Hindlimb muscle (tissue), 1 donor: ENCODE results near the gene SLC7A1. TPM values are rescaled to one million over a fixed set of nuclear protein-coding genes. Genes with fewer than 3 reads are reported as not detected.

Experiments used
- DNase-seq: peaks from one replicate; pipeline ENCODE4 v3.0.0-alpha.2; 2013
- polyA plus RNA-seq: library from polyadenylated mRNA; unstranded; fragments of 120-200 nt; gene quantifications from one replicate; pipeline ENCODE4 v1.2.1, GENCODE V29; 2013; ENCODE audit not compliant: insufficient read length

SLC7A1 gene
- polyA plus RNA-seq, 1 donor, result 8.9 TPM

DNA sequence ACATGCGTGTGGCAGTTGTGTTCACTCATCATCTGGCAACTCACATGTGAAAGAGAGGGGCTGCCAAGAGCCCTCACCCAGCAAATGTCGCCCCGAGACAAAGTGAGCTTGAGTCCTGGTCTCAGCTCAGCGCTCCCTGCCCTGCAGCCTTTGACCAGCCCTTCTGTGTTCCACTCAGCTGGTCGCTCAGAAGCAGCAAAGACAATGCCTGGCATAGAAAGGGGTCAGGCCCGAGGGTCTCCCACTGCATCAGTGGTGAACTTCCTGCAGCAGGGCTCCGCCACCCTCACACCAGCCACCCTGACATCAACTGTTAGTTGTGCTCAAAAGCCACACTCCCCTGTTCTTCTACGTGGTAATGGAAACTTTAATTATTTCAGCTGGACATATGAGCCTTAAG is 68.0 kb downstream of the SLC7A1 start:
- DNase-seq, result no peak

DNA sequence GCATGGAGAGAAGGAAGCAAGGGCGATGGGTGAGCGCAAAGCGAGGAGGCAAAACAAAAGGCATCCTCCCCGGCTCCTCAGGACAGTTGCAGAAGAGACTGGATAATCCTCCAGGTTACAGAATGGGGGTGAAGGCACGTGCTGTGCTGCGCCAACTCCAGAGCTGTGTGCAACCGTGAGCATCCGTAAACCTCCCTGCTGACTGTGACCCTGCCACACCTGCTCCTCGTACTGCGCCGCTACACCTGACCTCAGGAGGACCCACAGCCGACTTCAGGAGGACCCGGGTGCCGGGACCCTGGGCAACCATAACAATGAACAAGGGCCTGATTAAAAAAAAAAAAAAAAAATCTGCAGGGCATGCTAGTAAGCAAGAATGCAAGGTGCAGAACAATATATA is 68.7 kb downstream of the SLC7A1 start:
- DNase-seq, result no peak

DNA sequence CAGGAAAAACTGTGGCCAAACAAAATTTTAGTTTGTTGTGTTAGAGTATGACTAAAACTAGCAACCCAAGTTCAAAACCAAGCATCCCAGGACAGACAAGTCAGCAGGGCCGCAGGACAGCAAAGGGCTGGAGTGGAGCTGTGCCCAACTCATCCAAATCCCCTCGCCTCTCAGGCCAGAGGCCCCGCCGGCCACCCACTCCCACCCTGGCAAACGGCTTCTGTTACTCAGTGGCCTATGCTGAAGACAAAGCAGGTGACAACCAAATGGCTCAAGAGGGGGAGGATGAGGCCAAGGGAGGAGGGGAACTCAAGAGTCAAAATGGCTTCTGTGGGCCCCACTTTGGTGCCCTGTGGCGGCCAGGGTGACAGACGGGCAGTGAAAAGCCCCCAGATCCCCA is 69.7 kb downstream of the SLC7A1 start:
- DNase-seq, result no peak

DNA sequence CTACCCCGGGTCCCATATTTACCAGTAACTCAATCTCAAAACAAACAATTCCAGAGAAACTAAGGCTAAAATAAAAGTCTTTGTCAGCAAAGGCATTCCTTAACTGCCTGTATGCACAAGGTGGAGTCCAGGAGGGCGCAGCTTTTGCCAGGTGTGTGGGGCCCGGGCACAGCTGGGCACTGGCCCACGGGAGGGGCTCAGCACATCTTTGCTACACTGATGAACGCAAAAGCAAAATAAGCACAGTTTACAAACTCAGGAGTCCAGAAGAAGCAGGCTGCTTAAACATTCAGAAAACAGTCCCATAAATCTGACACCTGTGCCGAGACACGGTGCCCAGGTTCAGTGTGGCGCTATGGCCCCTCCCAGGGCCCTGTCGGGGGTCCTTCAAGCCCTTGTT is 70.8 kb downstream of the SLC7A1 start:
- DNase-seq, result no peak

DNA sequence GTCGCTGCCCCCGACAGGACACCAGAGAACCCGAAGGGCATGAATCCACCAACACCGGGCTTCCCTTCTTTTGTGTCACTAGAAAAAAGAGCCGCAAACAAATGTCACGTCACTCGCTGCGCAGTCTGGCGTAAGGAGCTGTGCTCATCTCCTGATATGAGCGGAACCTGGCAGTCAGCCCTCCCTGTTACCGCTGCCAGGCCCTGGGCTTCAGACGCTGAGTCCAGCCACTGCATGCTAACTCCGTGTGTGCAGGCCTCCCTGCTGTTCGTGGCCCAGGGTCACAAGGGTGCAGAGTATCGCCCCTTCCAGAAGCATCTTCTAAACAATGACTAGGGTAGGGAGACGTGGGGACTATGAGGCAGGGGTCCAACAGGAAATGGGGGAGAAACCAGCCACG is 71.3 kb downstream of the SLC7A1 start:
- DNase-seq, result no peak

DNA sequence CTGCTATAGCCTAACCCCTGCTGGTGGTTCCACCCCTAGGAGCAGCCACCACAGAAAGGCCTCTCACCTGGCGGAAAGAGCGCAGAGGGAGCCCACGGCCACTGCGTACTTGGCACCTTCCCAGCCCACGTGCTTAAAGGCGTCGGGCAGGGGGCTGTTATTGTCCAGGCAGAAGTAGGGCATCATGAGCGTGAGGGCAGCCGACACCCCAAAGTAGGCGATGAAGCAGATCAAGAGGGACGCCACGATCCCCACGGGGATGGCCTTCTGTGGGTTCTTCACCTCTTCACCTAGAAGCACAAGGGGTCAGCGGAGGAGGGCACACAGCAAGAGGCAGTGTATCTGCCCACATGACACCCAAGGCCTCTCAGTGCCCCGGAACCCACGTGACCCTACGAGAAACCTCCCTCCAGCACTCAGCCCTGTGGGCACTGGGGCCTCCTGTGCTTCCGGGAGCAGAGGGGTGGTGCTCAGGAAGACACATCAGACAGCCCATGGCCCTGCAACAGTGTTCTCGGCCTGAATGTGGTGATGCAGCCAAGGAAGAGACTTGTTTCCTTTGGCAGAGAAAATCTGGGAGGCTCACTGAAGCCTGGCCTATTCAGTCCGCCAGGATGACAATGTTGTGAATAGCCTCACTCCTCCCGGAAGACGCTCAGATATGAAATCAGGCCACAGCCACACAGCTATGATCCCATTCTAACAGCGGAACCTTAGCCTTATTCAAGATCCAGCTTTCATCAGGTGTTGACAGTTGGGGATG is 72.1 kb downstream of the SLC7A1 start:
- DNase-seq, result no peak

DNA sequence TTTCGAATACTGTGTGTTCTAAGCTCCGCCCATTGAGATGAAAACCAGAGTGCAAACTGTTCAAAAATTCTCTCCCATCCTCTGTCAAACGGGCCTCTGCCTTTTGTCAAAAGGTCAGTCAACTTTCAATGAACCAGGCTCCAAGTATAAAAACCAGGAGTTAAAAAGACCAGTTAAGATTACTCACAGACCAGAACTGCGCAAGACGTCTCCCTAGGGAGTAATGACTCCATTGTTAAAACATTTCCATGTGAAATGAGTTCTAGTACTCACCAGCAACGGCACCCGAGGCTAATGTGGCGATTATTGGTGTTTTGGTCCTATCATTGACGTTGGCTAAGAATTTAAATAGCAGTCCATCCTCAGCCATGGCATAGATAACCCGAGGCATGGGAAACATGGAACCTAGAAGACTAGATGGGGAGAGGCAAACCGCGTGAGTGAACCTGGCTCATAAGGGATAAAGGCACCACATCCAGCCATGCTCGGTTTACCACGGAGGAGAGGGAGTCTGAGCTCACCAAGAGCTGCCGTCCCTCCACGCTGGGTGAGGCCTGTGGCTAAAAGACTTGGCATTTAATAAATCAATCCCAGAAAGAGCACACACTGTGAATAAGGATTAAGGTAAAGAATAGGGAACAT is 73.3 kb downstream of the SLC7A1 start:
- no peak for DNase-seq

DNA sequence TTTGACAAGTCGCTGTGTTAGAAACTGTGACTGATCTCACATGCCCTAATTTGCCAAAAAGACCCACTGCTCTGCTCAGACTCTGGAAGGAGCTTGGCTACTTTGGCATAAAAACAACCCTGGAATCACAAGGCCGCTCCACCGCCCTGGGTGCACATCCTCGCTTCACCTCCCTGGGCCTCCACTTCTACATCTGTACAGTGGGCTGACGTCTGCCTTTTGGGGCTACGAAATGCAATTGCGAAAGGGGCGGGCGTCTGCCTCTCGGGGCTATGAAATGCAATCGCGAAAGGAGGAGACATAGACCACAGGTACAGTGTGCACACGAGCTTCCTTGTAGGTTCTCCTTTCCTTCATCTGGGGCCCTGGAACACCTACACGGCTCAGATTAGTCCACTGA is 74.2 kb downstream of the SLC7A1 start:
- no peak for DNase-seq

DNA sequence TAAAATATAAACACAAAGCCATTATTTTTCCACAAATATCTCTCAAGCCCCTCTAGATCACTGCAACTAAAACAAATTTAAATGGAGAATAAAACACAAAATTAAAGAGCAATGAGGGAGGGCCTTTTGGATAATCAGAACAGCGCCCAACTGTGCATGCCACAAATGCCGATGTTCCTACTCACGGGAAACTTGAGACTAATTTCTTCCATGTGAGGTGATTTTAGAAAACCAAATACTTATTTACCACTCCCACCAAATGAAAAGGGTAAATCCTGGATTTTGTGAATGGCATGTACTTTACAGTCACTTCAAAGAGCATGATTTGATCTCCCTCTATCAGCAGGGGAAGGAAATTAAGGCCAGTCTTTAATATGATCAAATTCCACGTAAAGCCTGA is 74.8 kb downstream of the SLC7A1 start:
- no peak for DNase-seq

DNA sequence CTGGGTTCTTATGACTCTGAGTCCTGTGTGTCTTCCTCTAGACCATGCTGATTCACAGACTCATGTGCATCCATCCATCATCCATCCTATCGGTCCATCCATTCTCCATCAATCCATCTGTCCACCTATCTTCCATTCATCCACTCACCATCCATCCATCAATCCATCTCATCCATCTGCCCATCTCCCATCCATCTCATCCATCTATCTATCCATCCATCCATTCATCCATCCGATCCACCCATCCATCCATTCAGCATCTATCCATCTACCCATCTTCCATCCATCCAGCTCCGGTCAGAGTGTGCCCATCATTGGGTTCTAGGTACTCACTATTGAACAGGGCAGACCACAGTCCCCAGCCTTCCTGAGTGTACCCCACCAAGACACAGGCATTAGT is 75.6 kb downstream of the SLC7A1 start:
- no peak for DNase-seq

DNA sequence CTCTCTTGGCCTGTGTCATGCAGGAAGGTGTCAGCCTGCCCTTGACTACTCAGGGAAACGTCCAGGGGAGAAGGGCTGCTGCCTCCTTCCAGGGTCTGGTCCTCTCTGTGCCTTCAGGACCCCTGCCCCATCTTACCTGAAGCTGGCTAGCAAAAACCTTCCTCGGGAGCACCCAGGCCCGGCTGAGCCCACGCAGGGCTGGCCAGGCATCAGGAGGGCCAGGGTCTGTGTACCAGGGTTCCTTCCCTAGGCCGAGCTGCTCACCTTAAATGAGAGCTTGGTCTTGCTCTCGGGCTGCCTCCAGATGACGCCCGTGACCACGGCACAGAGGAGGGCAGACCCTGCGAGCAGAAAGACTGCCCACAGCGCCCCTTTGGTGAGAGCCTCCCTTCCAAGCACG is 78.6 kb downstream of the SLC7A1 start:
- DNase-seq, result no peak

DNA sequence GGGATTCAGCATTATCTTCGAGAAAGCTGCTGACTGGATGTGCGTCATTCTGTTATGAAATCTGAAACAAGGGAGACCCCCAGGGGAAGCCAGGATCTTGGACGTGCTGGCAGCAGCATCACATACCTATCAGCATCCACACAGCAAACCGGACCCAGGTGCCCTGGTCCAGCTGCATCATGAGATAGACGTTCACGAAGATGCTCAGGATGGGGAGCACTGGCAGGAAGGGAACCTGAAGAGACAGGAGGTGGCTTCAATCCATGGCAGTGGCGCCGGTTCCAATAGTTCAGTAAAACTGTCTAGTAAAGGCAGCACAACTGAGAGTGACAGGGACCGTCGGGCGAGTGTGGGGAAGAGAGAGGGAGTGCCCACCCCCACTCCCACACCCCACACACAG is 79.5 kb downstream of the SLC7A1 start:
- DNase-seq, result no peak

DNA sequence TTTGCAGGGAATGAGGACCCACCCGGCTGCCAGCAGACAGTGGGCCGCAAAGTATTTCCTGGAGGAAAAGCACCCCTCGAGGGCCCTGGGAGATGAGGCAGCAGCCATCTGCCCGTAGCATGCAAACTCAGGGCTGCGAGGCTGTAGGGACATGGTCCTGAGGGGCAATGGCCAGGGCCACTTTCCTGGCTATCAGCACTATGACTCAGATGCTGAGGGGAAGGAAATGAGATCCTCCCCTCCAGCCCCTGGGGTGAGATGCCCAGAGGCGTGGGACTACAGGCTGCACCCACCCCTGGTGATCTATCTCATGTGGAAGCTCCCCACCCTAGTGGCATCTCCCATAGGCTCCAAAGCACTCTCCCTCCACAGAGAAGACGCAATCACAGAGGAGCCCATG is 80.1 kb downstream of the SLC7A1 start:
- no peak for DNase-seq

DNA sequence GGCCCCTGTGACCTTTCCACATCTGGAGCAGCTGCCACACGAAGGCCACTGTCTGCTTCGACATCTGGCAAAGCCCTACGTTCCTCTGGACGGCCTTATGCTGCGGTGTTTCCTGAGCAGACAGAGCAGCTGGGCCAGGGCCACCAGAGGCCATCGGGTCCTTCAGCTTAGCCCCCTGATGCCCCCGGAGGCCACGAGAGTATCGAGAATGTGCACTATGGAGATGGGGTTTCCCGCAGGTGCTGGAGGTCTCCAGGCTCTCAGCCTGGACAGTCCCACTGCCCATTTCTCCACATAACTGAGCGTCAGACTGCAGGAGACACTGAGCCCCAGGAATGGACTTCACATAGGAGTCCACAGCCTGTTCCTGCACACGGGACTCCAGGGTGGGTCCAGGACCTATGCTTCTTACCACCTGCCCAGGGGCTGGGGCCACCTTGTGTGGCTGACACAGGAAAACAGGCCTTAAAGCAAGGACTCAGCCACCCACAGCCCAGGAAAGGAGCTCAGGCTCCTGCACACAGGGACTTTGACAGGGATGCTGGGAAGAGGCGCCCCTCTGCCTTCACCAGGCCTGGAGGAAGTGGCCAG is 80.7 kb downstream of the SLC7A1 start:
- DNase-seq, result no peak

DNA sequence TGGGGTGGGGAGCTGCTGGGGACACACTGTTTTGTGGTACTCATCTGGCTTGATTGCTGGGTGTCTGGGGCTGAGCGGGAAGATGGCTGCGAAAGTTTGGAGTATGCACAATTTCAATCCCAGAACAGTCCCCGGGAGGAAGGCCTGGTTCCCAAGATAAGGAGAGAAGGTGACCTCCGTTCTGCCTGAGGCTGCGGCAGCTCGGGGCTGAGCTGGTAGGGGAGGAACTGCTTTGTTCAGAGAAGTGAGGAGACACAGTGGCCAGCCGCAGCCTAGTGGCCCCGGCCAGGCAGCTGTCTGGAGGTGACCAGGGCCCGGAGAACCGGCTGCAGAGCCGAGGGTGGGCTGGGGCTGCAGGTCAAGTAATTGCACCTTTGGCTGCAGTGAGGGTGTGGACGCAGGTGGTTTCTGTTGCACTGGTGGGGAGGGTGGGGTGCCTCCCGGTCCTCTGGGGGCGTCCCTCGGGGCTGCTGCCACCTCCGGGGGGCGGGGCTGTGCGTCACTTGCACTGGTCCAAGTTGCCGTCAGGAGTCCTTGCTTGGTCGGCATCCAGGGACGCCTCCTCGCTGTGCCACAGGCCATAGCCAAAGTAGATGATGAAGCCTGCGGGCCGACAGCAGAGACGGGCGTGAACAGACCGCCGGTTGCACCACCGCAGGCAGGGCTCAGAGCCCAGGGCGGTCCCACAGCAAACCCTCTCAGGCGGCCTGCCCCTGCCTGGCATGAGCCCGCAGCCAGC is 81.3 kb downstream of the SLC7A1 start:
- no peak for DNase-seq

DNA sequence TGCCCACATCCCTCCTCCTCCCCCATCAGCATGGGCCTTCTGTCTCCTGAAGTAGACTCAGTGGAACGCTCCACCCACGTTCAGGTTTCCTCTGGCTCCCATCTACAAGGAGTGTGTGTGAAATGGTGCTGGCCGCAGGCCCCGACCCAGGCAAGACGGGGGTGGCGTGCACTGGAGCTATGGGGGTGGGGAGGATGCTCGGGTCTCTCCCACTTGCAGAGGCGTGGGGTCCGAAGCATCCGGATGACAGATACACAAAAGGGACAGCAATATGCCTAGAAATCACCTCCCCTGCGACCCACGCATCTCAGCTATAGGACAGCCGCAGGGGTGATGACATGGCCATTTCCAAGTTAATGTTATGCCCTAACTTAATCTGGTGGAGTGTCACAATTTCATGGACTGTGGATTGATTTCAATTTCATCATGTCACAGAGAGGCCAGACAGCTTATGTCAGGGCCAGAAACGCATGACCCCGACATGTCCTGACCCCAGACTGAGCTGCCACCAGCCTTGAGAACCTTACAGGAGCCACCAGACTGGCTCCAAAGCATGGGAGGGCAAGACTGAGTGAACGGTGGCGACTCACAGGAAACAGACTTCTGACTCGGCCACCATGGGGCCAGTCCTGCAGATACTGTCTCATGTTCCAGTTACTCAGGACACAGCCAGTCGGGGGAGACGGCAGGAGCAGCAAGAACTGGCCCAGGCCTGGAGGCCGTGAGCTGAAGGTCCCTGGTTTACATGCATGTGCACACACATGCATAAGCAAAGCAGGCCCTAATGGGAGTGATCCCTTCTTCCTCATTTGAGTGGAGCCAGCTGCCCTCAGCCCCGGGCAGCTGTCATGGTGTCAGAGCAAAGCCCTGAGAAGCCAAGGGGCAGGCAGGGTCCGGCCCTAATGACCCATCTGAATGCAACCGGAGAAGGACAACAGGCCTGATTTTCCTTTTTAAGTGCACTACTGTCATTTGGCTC is 82.2 kb downstream of the SLC7A1 start:
- no peak for DNase-seq

DNA sequence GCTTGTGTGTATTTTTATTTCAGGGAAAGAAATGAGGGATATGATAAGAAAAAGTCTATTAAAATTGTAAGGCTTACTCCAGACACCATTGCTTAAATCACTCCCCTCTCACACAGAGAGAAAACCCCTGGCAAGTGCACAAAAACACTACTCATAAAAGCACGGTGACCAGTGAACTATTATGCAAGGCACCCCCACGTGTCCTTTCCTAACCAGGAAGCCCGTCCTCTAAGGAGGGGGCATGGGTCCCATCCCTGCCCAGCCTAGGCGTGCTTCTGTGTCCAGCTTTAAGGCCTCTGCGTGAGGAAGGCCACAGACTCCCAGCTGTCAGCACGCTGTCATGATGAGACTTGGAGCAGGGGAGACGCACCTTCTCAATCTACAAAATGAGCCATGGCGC is 83.5 kb downstream of the SLC7A1 start:
- DNase-seq, result no peak

DNA sequence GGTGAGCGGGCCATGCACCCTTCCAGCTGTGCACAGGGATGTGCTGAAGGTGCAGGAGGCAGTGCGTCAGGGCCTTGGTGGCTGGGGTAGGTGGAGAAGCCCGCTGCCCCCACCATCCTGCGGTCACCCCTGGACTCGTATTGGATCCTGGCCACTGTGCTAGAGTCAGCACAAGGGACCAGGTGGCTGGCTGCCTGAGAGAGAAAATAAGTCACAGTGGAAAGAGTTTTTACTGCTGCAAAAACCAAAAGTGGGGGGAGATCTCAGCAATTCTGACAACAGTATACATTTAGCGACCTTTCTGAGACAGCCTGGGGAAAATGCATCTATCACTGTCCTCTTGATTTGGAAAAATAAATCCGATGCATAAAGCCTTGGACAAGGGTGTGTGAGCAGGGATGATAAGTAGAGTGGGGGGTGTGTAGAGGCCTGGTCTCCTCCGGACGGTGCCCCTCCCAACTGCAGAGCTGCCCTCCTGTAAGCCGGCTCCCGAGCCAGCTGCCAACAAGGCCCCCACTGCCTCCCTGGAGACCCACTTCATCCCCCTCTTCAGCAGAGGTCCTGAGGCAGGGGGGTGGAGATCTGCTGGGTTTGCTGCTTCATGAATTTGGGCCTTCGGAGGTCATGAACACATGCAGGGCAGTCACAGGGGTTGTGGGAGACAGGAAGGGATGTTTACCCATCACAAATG is 84.2 kb downstream of the SLC7A1 start:
- DNase-seq, result no peak

DNA sequence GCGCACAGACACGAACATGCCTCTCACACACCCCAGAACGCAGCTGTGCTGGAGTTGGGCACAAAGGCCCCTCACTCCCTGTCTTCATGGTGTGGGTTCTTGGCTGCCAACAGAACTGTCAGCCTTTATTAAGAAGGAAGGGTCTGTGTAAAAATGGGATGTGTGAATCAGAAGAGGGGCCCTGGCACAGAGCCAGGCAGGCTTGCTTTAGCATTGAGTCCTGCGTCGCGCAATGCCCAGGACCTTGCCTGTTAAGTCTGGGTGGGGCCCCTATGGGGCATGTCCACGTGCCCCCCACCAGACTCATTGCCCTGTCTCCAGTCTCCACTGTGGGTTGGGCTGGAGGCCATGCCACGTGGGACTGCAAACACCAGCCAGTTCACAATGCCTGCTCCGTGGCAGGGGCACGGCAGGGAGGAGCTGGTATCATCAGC is 84.8 kb downstream of the SLC7A1 start:
- DNase-seq, result no peak

DNA sequence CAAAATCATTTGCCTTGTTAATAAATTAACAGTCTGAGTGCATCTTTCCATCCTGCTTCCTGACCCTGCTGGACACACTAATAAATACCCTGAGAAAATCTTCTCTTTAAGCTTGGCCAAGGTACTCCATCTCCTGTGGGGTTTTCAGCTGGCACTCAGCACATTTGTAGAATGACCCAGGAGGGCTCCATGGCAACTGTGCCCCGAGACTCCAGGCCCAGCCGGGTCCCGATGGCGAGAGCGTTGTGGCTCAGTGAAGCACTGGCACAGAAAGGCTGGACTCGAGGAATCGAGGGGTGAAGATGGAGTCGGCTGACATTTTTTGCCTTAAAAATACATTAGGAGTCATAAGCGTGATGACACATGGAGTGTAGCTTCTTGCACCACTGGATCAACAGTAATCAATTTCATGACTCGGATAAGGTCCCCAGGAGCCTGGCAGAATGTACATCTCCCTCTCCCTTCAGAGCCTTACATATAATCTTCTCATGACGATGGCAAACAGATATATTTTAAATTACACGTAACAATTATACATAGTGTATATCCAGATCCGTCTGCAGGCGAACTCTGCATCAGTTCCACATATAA is 85.4 kb downstream of the SLC7A1 start:
- DNase-seq, result no peak

DNA sequence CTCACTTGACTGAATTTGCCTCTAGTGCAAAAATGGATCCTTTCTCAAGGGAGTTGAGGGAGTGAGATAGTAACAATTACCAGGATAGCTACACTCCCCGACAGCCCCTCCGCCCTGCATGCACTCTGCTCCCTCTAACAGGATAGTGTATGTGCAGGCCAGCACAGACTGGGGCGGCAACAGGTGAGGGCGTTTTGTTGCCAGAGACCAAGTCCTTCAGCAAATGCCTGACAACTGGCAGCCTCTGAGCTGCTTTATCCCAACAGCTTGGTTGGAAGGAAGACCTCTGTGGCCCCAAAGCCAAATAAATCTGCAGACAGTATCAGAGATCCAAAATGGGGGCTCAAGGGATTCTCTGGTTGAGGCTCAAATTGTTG is 86.6 kb downstream of the SLC7A1 start:
- no peak for DNase-seq
